Measurements from ENCODE around the gene TRAF2.

- TF ChIP-seq CCAR2 (optimal IDR thresholded peaks at IDR 0.05; ENCODE audit: low read depth, low read length) = no peak
- TF ChIP-seq NCOR1 (IDR thresholded peaks at IDR 0.05; ENCODE audit: borderline replicate concordance, low read length) = no peak
- TF ChIP-seq ZNF20 (CRISPR knock-in tag; IDR thresholded peaks at IDR 0.05) = no peak
- no peak for TF ChIP-seq CBX2 (IDR thresholded peaks at IDR 0.05; ENCODE audit: low read depth, low read length)
- TF ChIP-seq CBX2 (CRISPR knock-in tag; IDR thresholded peaks at IDR 0.05; ENCODE audit: low read depth) = no peak
- TF ChIP-seq SETDB1 (CRISPR knock-in tag; IDR thresholded peaks at IDR 0.05; ENCODE audit: borderline replicate concordance) = no peak
- TF ChIP-seq FOXJ3 (CRISPR knock-in tag; IDR thresholded peaks at IDR 0.05; ENCODE audit: borderline replicate concordance) = no peak
- TF ChIP-seq, protein P1, sequence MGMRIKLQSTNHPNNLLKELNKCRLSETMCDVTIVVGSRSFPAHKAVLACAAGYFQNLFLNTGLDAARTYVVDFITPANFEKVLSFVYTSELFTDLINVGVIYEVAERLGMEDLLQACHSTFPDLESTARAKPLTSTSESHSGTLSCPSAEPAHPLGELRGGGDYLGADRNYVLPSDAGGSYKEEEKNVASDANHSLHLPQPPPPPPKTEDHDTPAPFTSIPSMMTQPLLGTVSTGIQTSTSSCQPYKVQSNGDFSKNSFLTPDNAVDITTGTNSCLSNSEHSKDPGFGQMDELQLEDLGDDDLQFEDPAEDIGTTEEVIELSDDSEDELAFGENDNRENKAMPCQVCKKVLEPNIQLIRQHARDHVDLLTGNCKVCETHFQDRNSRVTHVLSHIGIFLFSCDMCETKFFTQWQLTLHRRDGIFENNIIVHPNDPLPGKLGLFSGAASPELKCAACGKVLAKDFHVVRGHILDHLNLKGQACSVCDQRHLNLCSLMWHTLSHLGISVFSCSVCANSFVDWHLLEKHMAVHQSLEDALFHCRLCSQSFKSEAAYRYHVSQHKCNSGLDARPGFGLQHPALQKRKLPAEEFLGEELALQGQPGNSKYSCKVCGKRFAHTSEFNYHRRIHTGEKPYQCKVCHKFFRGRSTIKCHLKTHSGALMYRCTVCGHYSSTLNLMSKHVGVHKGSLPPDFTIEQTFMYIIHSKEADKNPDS (CRISPR knock-in tag; IDR thresholded peaks at IDR 0.05) = no peak
- TF ChIP-seq, protein P2, sequence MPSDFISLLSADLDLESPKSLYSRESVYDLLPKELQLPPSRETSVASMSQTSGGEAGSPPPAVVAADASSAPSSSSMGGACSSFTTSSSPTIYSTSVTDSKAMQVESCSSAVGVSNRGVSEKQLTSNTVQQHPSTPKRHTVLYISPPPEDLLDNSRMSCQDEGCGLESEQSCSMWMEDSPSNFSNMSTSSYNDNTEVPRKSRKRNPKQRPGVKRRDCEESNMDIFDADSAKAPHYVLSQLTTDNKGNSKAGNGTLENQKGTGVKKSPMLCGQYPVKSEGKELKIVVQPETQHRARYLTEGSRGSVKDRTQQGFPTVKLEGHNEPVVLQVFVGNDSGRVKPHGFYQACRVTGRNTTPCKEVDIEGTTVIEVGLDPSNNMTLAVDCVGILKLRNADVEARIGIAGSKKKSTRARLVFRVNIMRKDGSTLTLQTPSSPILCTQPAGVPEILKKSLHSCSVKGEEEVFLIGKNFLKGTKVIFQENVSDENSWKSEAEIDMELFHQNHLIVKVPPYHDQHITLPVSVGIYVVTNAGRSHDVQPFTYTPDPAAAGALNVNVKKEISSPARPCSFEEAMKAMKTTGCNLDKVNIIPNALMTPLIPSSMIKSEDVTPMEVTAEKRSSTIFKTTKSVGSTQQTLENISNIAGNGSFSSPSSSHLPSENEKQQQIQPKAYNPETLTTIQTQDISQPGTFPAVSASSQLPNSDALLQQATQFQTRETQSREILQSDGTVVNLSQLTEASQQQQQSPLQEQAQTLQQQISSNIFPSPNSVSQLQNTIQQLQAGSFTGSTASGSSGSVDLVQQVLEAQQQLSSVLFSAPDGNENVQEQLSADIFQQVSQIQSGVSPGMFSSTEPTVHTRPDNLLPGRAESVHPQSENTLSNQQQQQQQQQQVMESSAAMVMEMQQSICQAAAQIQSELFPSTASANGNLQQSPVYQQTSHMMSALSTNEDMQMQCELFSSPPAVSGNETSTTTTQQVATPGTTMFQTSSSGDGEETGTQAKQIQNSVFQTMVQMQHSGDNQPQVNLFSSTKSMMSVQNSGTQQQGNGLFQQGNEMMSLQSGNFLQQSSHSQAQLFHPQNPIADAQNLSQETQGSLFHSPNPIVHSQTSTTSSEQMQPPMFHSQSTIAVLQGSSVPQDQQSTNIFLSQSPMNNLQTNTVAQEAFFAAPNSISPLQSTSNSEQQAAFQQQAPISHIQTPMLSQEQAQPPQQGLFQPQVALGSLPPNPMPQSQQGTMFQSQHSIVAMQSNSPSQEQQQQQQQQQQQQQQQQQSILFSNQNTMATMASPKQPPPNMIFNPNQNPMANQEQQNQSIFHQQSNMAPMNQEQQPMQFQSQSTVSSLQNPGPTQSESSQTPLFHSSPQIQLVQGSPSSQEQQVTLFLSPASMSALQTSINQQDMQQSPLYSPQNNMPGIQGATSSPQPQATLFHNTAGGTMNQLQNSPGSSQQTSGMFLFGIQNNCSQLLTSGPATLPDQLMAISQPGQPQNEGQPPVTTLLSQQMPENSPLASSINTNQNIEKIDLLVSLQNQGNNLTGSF (CRISPR knock-in tag; IDR thresholded peaks at IDR 0.05) = no peak
Measured at GRCh38 chr9:136965771-136966484, 79.6 kb downstream of the TRAF2 start.
